GM21529 (cell line): Measurements from ENCODE around the gene CPTP.

Experiments
- ATAC-seq: cut with Tn5 transposase; IDR thresholded peaks from one replicate; pipeline ENCODE4 v1.9.1; 2021; ENCODE audit not compliant: unreplicated experiment

The CPTP gene

GRCh38 chr1:1291548-1292441 is 32.8 kb upstream of the CPTP start:
- no peak for ATAC-seq

- no peak for ATAC-seq
These were observed 32.2 kb upstream of the CPTP start for GRCh38 chr1:1292442-1292779.

GRCh38 chr1:1292851-1293250 is 31.8 kb upstream of the CPTP start:
- no peak for ATAC-seq

GRCh38 chr1:1293263-1294249 is 31.0 kb upstream of the CPTP start:
- no peak for ATAC-seq

- no peak for ATAC-seq
These were observed 30.2 kb upstream of the CPTP start for GRCh38 chr1:1294250-1294890.

GRCh38 chr1:1295154-1295923 is 29.3 kb upstream of the CPTP start:
- ATAC-seq = no peak

GRCh38 chr1:1296070-1297061 is 28.2 kb upstream of the CPTP start:
- no peak for ATAC-seq

- no peak for ATAC-seq
These were observed 26.7 kb upstream of the CPTP start for GRCh38 chr1:1297802-1298424.

- no peak for ATAC-seq
These were observed 25.5 kb upstream of the CPTP start for GRCh38 chr1:1298861-1299685.

- no peak for ATAC-seq
These were observed 24.8 kb upstream of the CPTP start for GRCh38 chr1:1299686-1300351.

GRCh38 chr1:1300352-1300739 is 24.3 kb upstream of the CPTP start:
- ATAC-seq = no peak

GRCh38 chr1:1302006-1302430 is 22.6 kb upstream of the CPTP start:
- ATAC-seq = no peak

- ATAC-seq = no peak
These were observed 21.6 kb upstream of the CPTP start for GRCh38 chr1:1302951-1303509.

GRCh38 chr1:1303736-1304135 is 20.9 kb upstream of the CPTP start:
- no peak for ATAC-seq

- ATAC-seq = no peak
These were observed 20.0 kb upstream of the CPTP start for GRCh38 chr1:1304331-1305299.
